T-helper 1 cell treated with Interleukin-12 subunit alpha and Interleukin-12 subunit beta and Interleukin-4 antibody, amounts not matched to agents 30 ng/mL and 1 ng/mL, for 36 hours (primary cell): Measurements from ENCODE around the gene ANKFY1. TPM values are rescaled to one million over a fixed set of nuclear protein-coding genes. Genes with fewer than 3 reads are reported as not detected.

Experiments
- intact Hi-C: fragments of 100-400 bp; cut with micrococcal nuclease; formaldehyde crosslinking; loops from one replicate; pipeline ENCODE4 v1.15.1; 2024
- total RNA-seq: library from RNA; stranded (reverse); gene quantifications from 2 replicates; pipeline ENCODE4 v1.2.3, GENCODE V29; 2022

ANKFY1 gene
- total RNA-seq, 1 donor from 2014 or later, result 90.9 TPM

- intact Hi-C loops, result no loop called here
These were observed 128.3 kb downstream of the ANKFY1 start for GRCh38 chr17:4135489-4135888.

DNA sequence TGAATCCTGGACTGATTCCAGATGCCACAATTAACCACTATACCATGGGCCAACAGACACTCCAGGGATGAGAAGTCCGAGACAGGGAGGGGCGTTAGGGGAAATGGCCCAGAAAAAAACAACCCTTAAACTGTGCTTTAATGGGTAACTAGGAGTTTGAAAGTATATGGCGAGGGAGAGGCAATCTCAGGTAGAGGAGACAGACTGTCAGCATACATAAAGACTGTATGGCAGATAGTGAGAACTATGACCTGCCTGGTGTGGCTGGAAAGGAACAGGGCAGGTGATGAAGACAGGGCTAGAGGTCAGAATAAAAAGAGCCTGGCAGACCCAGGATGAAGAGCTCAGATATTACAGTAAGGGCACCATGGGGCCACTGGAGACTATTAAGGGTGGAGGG lies 129.1 kb downstream of the ANKFY1 start:
- intact Hi-C loops, result no loop called here

- intact Hi-C loops, result no loop called here
These were observed 133.1 kb downstream of the ANKFY1 start for GRCh38 chr17:4130715-4131114.

DNA sequence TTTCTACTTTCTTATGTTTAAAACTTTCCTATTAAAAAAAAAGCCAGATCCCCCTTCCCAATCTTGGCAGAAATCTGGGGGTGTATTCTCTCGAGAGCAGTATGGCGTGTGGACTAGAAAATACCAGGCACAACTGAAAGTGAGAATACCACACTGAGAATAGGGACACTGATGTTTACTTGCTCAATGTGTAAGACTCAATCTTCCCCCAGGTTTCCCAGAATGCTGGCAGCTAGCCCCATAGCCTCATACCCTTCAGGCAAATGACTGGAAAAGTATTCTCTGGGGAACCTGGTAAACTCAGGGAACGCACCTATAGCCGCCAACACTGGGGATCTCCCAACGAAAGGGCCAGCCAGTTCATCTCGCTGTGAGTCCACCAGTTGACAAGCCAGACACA lies 136.2 kb downstream of the ANKFY1 start:
- intact Hi-C loops, result no loop called here

GRCh38 chr17:4125552-4125951 lies 138.2 kb downstream of the ANKFY1 start:
- intact Hi-C loops, result no loop called here

GRCh38 chr17:4124999-4125398 lies 138.8 kb downstream of the ANKFY1 start:
- intact Hi-C loops, result no loop called here

DNA sequence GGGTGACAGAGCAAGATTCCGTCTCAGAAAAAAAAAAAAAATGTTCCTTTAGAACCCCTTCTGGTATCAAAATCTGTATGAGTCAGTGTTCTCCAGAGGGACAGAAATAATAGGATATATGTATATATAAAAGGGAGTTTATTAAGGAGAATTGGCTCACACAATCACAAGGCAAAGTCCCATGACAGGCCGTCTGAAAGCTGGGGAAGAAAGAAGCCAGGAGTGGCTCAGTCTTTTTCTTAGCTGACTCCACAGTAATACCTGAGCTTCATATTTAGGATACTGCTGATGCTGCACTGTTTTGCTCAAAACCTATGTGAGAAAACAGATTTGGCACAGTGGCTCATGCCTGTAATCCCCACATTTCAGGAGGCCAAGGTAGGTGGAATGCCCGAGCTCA lies 143.4 kb downstream of the ANKFY1 start:
- intact Hi-C loops, result no loop called here

DNA sequence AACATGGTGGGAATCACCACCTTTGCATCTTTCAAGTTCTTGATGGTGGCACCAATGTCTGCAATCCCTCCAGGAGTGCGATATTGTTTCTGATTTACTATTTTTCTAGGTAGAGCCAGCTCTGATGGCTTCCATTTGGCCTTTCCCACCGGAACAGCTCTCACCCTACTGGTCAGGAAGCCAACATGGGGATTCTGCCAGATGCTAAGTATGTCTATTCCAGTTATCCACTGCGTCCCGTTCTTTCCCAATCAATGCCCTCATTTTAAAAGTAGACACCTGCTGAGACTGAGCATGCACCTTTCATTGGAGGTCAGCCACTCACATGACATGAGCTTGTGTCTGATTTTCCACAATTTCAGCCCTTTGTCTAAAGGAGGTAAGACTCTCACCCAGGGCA lies 144.5 kb downstream of the ANKFY1 start:
- intact Hi-C loops, result no loop called here

GRCh38 chr17:4118015-4118743 lies 145.6 kb downstream of the ANKFY1 start:
- intact Hi-C loops, result no loop called here

DNA sequence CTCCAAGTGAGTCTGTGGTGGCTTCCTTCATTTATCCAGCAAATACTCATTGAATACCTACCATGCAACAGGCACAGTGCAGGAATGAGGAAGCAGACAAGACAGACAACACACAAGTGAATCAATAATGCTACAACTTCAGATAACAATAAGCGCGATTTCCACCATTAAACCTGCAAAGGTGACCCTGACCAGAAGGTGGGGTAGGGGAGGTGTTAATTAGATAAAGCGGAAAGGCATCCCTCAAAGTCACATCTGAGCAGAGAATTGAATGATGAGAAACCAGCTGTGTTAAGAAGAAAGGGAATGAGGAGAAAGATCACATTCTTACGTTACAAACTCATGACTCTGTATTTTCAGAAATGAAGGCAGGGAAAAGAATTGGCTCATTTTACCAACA lies 147.3 kb downstream of the ANKFY1 start:
- intact Hi-C loops, result no loop called here

Other genes starting within 250 kb of the ANKFY1 start
- gene ZZEF1, start 120.9 kb downstream of the ANKFY1 start, total RNA-seq, result 64.2 and 66.0 TPM in 2 replicates
- 6.2 and 7.0 TPM in 2 replicates for gene CYB5D2, start 120.8 kb downstream of the ANKFY1 start, total RNA-seq
- 71.6 and 73.3 TPM in 2 replicates for gene UBE2G1, start 102.7 kb upstream of the ANKFY1 start, total RNA-seq
- gene SPNS3, start 170.0 kb upstream of the ANKFY1 start, total RNA-seq, result 5.3 and 6.6 TPM in 2 replicates
- gene SPNS2, start 234.9 kb upstream of the ANKFY1 start, total RNA-seq, result 0.24 and 0.47 TPM in 2 replicates